ENCODE measurements around the gene GPR148. TPM values are rescaled to one million over a fixed set of nuclear protein-coding genes. Genes with fewer than 3 reads are reported as not detected.

GPR148 gene
- total RNA-seq, 2 experiments from 2014 or later = not detected

GRCh38 chr2:130766037-130766436 is 37.2 kb downstream of the GPR148 start:
- Histone ChIP-seq H3K4me2 (ENCODE audit: low read length) (no peak overlapping the region), H3K79me2 (ENCODE audit: insufficient read depth, low read depth, low read length) (no peaks in the 10 kb centered on the region), H3K4me3 (ENCODE audit: low read depth, low read length, poor library complexity, severe bottlenecking) (no peak overlapping the region), H3K9me3 (ENCODE audit: low read length) (no peaks in the 10 kb centered on the region), H3K4me1 (ENCODE audit: insufficient read depth, low read length, poor library complexity, severe bottlenecking) (no peaks in the 10 kb centered on the region), H3K36me3 (ENCODE audit: insufficient read depth, low read length) (no peaks in the 10 kb centered on the region), H3K27ac (ENCODE audit: low read depth, low read length, poor library complexity, severe bottlenecking) (no peak overlapping the region), H4K20me1 (ENCODE audit: insufficient read depth, low read length) (no peaks in the 10 kb centered on the region), H2AFZ (ENCODE audit: low read length) (no peak overlapping the region), H3K9me2 (ENCODE audit: insufficient read depth, low read length) (no peaks in the 10 kb centered on the region)
- BruUV-seq (replicated peaks) = no TSS peak
- intact Hi-C loops (cut with micrococcal nuclease; ENCODE audit: unreplicated experiment) = no loop called here
- TF ChIP-seq CTCF (conservative IDR thresholded peaks at IDR 0.05; ENCODE audit: low read length) = no peak
- no peak for TF ChIP-seq EZH2phosphoT487 (IDR thresholded peaks at IDR 0.05; ENCODE audit: borderline replicate concordance, low read depth, low read length)
- DNase-seq (ENCODE audit: low spot score) = no peak
- POLR2A ChIA-PET = no interaction called here
- CTCF ChIA-PET (ENCODE audit: unreplicated experiment) = no interaction called here

- Histone ChIP-seq H3K9me2 (ENCODE audit: insufficient read depth, low read length) (no peaks in the 10 kb centered on the region), H3K36me3 (ENCODE audit: insufficient read depth, low read length) (no peaks in the 10 kb centered on the region), H2AFZ (ENCODE audit: low read length) (no peak overlapping the region), H3K27ac (ENCODE audit: low read depth, low read length, poor library complexity, severe bottlenecking) (no peak overlapping the region), H4K20me1 (ENCODE audit: insufficient read depth, low read length) (no peaks in the 10 kb centered on the region), H3K4me3 (ENCODE audit: low read depth, low read length, poor library complexity, severe bottlenecking) (no peak overlapping the region), H3K79me2 (ENCODE audit: insufficient read depth, low read depth, low read length) (no peaks in the 10 kb centered on the region), H3K4me1 (ENCODE audit: insufficient read depth, low read length, poor library complexity, severe bottlenecking) (no peaks in the 10 kb centered on the region), H3K9me3 (ENCODE audit: low read length) (no peaks in the 10 kb centered on the region), H3K4me2 (ENCODE audit: low read length) (no peak overlapping the region)
- DNase-seq (ENCODE audit: low spot score) = no peak
- no TSS peak for BruUV-seq (replicated peaks)
- ChIA-PET CTCF (ENCODE audit: unreplicated experiment) (no interaction called here), POLR2A (no interaction called here)
- no peak for TF ChIP-seq CTCF (conservative IDR thresholded peaks at IDR 0.05; ENCODE audit: low read length)
- no peak for TF ChIP-seq EZH2phosphoT487 (IDR thresholded peaks at IDR 0.05; ENCODE audit: borderline replicate concordance, low read depth, low read length)
- intact Hi-C loops (cut with micrococcal nuclease; ENCODE audit: unreplicated experiment) = no loop called here
Observed at GRCh38 chr2:130766711-130767407, 38.0 kb downstream of the GPR148 start.

- CTCF ChIA-PET (ENCODE audit: unreplicated experiment) = no interaction called here
- TF ChIP-seq CTCF (conservative IDR thresholded peaks at IDR 0.05; ENCODE audit: low read length) = no peak
- no peak for TF ChIP-seq EZH2phosphoT487 (IDR thresholded peaks at IDR 0.05; ENCODE audit: borderline replicate concordance, low read depth, low read length)
Observed at GRCh38 chr2:130767408-130767775, 38.5 kb downstream of the GPR148 start.

More at GRCh38 chr2:130767408-130767775, 38.5 kb downstream of the GPR148 start:
- POLR2A ChIA-PET = no interaction called here
- Histone ChIP-seq H3K4me1 (ENCODE audit: insufficient read depth, low read length, poor library complexity, severe bottlenecking) (no peaks in the 10 kb centered on the region), H3K4me2 (ENCODE audit: low read length) (no peak overlapping the region), H3K9me3 (ENCODE audit: low read length) (no peaks in the 10 kb centered on the region), H3K4me3 (ENCODE audit: low read depth, low read length, poor library complexity, severe bottlenecking) (no peak overlapping the region), H3K79me2 (ENCODE audit: insufficient read depth, low read depth, low read length) (no peaks in the 10 kb centered on the region), H3K36me3 (ENCODE audit: insufficient read depth, low read length) (no peaks in the 10 kb centered on the region), H3K9me2 (ENCODE audit: insufficient read depth, low read length) (no peaks in the 10 kb centered on the region), H2AFZ (ENCODE audit: low read length) (no peak overlapping the region), H4K20me1 (ENCODE audit: insufficient read depth, low read length) (no peaks in the 10 kb centered on the region), H3K27ac (ENCODE audit: low read depth, low read length, poor library complexity, severe bottlenecking) (no peak overlapping the region)
- intact Hi-C loops (cut with micrococcal nuclease; ENCODE audit: unreplicated experiment) = no loop called here
- BruUV-seq (replicated peaks) = no TSS peak
- no peak for DNase-seq (ENCODE audit: low spot score)

Measured in OCI-LY7 (cell line).